NCI-H1092 (cell line): ENCODE data around the gene RCAN2.

Source experiments
- DNase-seq: peaks from one replicate; lab custom pipeline; 2025; lab: John Stamatoyannopoulos, UW

RCAN2 gene

DNA sequence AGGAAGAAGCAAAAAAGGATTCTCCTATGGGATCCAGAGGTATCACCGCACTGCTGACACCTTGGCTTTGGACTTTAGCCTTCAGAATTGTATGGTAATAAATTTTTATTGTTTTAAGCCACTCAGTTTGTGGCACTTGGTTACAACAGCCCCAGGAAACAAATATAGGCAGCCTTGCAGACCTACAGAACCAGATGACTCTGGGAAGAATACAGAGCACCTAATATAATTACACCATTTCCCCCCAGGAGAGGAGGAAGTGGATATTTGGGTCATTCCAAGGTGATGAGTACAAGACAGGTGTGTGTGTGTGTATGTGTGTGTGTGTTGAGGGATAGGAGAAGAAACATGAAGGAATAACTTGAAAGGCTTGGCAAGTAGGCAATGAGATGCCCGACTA lies 236.3 kb downstream of the RCAN2 start:
- no peak for DNase-seq

DNA sequence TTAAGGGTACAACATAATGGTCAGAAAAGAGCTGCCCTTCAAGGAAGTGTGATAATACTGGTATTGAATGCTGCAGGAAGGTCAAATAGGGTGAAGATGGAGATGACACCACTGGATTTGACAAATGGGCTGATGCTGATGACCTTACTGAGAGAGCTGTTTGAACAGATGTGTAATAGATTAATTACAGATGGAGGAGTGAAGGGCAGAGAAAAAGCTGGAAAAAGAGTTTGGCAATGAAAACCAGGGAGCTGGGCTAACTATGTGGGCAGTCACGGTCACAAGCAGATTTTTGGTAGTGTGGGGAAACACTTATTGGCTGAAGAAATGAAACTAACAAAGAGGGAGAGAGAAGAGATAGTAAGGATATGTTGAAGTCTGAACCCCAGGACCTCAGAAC lies 236.9 kb downstream of the RCAN2 start:
- no peak for DNase-seq

DNA sequence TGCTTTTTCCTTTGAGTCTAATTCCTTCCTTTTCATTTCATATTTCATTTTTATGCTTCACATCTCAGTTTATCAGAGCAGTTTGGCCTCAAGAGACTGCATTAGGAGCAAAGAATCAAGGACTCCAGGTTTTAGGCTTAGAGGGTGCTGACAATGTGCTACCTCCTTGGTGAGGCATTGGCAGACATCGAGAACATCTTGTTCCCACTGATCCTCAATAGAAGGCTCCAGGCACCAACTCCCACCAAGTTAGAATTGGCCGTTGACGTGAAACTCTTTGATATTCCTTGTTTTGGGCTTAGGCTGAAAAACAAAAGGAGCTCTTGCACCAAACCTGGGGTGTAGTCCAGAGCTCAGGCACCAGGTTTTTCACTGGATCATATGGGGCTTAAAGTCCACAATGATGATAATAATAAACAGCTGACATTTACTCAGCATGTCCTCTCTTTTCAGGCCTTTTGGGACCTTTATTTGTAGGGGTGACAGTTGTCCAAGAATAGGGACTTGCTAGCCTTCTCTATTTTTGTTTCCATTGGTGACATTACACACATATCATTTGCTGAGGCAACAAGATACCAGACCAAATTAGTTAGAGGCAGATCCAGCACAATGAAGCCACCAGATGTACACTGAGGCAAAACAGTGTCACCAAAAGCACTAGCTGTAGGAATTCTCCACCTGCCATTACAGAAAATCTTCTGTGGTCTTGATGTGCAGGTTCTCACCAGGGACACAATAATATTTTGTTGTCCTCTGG lies 239.5 kb downstream of the RCAN2 start:
- DNase-seq, result no peak

DNA sequence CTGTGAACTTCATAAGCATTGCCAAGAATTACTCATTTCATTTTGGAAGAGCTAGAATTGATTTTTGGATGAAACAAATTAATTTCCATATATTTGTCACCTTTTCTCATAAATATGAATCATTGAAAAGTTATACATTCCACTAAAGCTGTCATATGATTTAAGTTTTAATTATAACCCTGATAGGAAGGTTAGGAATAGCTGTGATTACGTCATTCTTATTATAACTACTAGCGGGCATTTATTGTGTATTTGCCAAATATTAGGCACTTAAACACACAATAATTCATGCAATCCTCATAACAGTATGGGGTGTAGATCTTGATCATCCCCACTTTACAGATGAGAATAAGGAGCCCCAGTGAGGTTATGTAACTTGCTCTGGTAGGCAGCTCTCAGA lies 243.1 kb downstream of the RCAN2 start:
- no peak for DNase-seq

DNA sequence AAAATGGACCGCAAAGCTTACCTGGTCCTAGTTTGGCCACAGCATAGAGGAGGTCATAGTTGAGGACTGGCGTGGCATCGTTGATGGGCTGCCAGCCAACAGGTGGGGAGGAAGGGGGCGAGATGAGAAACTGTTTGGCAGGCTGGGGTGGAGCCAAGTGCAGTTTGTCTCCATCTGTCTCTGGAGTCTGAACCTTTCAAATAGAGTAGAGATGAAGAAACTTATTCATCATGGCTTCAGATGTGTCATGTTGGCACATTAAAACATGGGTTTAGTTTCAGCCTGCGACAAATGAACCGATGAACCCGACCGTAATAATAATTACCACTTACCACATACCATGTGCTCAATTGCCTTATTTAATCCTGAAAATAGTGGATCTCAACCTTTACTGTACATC lies 244.5 kb downstream of the RCAN2 start:
- DNase-seq, result no peak

DNA sequence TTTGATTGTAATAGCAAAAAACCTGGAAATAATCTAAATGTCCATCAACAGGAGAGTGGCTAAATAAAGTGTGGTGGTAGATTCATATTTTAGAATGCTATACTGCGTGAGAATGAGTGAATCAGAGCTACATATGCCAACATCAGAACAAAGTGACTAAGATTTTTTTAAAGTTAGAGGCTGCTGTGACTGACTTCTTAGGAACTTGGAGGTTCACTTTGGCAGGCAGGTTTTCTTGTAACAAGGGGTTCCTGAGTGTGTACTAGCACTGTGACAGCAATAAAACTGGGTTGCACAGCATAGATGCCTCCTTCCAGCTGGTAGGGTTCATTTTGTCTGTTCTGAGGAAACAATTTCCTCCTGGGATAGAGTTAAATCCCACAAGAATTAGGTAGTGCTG lies 245.2 kb downstream of the RCAN2 start:
- no peak for DNase-seq

DNA sequence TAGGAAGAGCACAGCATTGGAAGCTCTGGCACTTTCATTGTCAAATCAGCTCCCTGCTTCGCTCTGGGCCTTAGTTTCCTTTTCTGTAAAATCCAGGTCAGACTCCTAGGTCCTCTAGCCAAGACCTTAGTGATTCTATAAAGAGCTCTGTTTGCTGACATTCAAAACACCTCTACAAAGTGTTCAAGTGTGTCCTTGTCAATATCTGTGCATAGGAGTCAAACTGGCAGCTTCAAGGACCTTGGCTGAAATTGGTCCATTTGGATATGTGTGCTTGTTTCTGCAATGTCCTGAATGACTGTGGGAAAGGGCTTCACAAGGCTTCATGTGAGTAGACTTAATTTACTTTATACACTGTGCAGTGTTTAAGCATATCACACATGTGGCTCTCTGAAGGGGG lies 246.6 kb downstream of the RCAN2 start:
- DNase-seq, result no peak

DNA sequence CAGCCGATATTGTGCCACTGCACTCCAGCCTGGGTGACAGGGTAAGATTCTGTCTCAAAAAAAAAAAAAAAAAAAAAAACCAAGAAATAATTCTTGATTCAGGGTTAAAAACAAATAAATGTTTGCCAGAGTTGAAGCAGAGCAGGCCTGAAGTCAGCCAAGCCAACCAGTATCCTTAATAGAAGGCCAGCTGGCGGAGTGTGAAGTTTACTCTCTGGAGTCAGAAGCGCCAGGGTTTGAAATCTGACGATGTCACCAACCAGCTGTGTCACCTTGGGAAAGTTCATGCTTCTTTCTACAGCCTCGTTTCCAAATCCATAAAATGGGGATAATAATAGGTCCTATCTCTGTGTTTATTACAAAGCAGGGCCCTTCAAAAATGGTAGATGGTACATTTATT lies 247.5 kb downstream of the RCAN2 start:
- no peak for DNase-seq

DNA sequence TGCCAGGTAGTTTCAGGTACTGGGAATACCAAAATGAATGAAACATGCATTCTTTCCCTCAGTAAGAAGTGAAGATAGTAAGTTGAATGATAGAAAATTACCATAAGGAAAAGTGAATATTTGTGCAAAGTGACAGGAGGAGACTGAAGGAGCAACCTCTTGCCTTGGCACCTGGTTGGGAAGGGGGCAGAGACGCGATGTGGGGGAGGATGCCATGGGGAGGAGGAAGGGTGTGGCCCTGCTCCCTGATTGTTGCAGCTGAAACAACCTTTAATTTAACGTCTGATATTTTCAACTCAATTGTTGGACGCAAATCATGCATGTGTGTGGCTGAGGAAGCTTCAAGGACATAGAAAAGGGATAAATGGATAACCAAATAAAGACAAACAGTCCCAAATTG lies 248.3 kb downstream of the RCAN2 start:
- DNase-seq, result no peak

DNA sequence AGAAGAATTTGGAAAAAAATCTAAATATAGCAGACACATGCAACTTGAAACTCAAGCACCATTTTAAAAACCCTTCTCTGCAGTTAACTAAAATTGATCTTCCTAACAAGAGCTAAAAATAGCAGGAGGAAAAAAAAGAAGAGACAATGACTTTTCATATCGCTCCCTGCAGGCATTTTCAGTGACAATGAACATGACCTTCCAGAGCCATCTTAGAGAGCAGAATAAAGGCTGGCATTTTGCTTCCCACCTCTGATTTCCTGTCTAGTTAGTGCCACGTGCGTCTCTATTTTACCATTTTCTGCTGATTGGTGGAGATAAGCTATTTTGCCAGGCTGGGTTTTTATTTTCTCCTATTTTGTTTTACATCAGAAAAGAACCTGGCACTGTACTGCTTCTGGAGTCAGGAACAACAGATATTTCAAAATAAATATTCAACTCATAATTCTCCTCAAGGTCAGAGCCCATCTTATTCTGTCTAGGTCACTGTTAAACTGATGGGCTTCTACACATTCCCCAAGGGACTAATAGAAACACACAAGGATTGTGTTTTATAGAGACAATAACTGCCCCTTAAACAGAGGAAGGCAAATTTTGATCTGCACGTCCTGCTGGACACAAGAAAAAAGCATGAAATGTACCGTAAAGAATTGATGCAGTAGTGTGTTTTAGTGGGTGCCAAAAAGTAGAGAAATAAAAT lies 250.2 kb downstream of the RCAN2 start:
- no peak for DNase-seq

DNA sequence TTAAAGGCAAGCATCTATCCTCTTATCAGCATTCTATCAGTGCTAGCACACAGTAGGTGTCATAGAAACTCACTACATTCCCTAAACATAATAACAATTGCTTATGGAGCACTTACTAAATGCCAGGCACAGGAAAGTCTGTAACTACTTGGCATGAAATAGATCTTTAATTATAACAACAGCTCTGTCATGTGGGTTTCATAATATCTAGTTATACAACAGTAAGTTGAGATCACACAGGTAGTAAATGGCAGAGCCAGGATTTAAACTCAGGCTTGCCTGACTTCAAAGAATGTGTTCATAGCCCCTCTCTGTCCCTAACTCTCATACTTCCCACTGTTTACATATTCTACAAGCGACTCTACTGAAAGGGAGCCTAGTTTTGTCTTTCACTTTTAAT lies 254.5 kb downstream of the RCAN2 start:
- DNase-seq, result no peak

DNA sequence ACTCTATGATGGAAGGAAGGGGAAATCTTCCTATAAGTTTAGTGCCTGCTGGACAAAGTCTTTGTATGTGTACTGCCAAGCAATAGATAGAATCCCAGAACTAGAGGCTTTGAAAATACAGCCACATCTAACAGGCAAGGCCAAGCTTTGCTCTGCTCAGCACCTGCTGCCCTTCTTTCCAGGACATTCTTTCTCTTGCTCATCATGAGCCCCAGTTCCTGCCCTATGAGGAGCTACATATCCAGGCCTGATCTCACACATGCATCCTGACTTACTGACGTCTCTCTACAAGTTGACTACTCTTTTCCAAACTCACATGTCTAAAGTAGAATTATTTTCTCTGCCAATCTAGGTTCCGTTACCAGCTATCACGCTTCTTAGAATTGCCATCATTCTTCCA lies 256.0 kb downstream of the RCAN2 start:
- DNase-seq, result no peak

DNA sequence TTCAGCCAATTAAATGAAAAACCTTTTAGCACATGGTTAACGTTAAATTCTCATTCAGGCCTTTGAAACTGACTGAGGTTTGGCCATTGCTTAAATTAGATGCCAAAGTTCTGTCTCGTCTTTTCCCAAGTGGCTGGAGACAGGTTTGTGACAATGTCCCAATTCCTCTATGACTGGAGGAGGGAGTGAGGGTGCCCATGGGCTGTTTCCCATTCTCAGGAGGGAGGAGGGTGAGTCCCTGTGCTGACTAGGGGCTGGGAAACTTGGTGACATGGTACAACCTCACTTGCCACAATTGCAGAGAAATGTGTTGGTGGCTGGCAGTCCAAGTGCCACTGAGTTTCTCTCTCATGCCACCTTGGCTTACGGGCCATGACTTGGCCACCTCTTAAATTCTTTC lies 256.5 kb downstream of the RCAN2 start:
- DNase-seq, result no peak

DNA sequence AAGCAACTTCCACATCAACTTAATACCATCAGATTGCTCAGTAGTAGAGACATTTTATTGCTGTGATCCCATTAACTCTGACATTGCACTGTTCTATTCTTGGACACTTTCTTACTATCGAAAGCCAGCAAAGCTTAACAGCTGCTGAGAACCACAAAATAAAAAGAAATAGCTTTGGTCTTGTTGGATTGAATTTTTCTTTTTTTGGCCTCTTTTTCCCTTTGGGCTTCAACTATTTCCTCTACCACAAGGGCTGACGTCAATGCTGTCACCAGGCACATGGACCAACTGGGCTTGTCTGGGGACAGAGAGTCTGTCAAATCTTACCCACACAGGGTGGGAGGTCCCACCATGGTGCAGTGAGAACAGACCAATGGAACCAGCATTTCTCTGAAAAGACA lies 257.1 kb downstream of the RCAN2 start:
- no peak for DNase-seq

DNA sequence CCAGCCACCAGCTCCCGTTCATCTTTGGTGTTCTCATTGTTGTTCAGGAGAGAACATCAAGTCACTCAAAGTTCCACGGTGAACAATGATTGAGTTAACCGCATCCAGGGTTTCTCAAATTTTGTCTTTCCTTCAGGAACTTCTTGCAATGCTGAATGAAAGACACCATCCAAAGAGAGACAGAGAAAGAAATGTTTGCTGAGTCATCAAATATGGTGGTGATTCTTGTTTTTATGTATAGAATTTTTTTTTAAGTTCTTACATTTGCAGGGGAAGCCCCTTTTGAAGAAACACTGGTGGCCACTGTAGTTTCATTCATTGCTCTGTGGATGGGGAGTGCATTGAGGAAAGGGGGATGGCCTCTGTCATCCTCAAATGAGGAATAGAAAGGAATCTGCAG lies 258.1 kb downstream of the RCAN2 start:
- no peak for DNase-seq

DNA sequence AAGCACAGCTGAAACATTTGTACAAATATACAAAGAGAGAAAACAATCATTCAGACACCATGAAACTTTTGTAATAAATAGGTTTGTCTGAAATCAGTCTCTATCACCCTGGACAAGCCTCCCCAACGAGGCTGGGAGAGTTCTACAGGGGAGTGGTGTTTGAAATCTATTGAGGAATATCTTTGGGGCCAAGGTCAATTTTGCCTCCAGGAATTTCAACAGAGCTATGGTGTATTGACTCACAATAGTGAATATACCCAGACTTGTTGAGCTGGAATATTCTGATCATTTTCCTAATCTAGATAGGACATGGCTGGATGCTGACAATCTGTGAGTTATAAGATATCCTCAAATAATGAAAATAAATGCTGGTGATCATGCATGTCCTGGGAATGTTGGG lies 269.0 kb downstream of the RCAN2 start:
- no peak for DNase-seq

DNA sequence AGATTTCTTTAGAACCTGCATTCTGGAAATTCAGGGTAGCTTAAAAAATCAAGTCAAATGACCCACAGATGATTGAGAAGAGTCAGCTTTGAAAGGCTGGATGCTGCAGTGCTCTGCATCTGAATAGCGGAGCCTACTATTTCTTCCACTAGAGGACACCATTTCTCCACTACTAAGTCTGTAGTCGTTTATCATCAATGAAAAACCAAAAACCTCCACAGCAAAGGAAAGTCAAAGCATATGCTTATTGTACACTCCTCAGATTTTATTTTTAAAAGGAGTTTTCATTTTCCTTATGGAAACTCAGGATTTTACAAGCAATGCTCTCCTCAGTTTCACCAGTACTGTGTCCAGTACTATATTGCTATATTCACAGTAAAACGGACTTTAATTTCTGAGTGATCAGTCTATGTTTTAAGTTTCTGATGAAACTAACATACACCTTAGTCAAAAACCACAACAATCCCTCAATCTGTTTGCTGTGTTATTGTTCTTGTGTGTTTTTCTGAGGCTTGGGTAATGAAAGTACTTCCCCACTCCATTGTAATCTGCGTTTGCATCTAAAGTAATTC lies 269.9 kb downstream of the RCAN2 start:
- DNase-seq, result peak; percentile 52

DNA sequence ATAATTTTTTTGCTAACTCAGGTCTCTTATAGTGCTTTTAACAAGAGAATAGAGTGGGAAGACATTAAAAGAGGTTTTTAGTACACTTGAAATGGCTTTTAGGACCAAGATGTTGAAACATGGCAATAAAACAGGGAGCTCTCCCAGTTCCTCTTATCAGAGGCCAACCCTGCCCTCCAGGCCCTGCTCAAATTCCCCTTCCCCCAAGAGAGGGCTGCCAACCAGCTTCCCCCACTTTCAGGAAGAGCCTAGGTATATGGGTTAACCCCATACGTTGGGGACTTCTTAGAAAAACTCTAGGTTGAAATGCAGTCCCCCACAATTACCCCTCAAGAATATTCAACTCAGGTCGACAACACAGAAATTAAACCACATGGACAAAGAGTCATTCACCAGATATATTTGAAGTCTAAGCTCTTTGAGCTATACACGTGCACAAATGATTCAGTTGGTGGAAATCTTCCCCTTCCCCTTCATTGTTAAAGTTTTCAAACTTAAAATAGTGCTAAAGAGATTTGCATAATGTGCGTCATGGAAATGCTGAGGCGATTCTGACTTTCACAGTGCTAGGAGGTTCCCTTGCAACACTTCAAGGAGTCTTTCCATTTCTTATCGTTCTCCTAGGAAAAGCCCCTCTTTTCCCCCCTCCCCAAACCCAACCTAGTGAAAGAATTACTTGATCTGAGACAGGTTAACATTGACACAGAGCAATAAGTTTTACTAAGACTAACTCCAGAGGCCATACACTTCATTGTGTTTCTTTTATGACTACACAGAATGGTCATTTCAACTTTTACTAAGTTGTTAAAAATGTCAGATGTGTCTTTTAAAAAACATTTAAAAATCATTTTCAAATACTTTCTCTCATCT lies 270.7 kb downstream of the RCAN2 start:
- no peak for DNase-seq

DNA sequence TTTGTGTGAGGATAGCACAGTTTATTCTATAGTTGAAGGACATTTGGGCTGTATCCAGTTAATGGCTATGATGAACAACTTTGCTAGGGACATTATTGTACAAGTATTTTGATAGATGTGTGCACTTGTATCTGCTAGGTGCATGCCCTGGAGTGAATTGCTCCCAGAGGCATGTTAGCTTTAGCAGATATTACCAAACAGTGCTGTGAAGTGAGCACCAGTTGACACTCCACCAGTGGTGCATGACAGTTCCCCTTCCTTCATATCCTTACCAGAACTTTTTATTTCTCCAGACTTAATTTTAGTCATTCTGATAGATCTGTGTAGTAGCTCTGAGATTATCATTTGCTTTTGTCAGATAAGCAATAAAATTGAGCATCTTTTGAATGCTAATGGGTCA lies 271.6 kb downstream of the RCAN2 start:
- no peak for DNase-seq

DNA sequence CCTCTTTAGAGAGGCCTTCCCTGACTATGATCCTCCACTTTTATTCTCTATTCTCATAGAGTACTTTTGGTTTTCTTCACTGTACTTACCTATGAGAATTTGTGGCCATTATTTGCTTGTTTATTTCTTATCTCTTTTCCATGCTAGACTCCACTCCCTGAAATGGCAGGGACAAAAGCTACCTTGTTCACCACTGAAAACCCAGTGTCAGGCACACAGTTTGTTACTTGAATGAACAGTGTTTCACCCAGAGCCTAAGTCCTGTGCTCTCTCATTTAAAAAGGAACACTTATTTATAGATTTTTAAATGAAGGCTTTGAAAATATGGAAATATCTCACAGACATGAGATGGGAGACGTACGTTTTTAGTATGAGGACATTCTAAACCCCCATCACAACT lies 272.8 kb downstream of the RCAN2 start:
- no peak for DNase-seq

DNA sequence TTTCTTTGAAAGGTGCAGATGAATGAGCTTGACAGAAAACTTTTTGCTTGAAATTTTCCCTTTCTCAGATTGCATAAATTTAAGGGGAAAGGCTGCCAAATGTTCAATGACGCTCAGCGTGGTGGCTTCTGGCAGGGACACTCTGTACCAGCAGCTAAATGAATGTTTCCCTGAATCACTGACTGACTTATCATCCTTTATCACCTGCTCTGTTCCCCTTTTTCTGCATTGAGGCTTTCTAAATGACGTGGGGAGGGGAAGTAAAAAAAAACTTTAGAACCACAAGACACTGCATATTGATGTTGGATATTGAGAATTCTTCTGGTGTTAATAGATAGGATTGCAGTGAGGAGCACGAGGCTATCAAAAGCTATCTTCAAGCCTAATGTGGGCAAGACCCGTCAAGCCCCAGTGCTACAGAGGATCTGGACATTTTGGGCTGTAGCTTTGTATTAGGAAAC lies 273.5 kb downstream of the RCAN2 start:
- DNase-seq, result no peak

DNA sequence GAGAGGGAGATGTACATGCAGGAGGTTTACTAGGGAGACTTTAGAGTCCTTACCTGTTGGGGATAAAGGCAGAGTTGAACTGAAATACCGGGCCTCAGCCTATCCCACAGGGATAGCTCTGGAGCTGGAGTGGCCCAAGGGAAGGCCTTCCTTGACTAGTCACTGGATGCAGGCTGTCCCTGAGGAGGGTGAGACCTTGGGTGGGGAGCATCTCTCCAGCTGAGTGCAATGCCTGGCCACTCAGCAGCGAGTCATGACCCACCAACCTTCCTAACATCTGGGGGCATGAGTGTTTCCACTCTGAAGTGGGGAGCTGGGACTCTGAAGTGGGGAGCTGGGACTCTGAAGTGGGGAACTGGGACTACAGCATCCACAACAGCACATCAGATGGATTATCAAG lies 274.4 kb downstream of the RCAN2 start:
- no peak for DNase-seq

DNA sequence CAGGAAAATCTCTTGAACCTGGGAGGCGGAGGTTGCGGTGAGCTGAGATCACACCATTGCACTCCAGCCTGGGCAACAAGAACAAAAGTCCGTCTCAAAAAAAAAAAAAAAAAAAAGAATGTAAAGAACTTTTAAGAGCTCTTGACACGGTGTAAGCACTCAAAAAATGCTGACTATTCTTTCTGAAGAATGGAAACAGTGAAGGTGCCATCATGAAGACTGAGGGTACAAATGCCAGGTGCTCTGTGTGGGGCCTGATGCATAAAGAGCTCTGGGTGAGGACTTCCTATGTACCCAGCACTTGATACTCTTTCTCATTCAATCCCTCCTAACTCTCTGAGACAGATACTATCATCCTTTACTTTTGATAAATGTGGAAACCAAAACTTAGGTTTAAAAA lies 275.5 kb downstream of the RCAN2 start:
- DNase-seq, result no peak
